ENCODE measurements around the gene OLAH.

DNA sequence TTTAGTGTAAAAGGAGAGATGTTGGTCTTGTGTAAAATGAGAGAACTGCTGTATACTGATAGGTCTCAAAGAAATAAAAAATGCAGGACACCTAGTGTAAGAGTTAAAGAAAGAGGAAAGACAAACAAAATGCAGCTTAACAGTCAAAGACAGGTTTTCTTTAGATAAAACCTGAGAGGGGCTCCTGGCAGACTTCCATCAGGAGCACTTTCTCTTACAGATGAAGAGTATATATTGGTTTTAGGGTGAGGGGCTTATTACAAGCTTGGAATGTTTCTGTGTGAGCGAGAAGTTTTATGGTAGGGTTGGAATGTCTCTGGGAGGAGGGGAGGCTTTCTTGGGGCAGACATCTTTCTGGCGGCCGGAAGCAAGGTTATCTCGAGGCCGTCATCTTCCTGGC lies 28.6 kb downstream of the OLAH start:
- TF ChIP-seq, protein P1, sequence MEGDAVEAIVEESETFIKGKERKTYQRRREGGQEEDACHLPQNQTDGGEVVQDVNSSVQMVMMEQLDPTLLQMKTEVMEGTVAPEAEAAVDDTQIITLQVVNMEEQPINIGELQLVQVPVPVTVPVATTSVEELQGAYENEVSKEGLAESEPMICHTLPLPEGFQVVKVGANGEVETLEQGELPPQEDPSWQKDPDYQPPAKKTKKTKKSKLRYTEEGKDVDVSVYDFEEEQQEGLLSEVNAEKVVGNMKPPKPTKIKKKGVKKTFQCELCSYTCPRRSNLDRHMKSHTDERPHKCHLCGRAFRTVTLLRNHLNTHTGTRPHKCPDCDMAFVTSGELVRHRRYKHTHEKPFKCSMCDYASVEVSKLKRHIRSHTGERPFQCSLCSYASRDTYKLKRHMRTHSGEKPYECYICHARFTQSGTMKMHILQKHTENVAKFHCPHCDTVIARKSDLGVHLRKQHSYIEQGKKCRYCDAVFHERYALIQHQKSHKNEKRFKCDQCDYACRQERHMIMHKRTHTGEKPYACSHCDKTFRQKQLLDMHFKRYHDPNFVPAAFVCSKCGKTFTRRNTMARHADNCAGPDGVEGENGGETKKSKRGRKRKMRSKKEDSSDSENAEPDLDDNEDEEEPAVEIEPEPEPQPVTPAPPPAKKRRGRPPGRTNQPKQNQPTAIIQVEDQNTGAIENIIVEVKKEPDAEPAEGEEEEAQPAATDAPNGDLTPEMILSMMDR (IDR thresholded peaks at IDR 0.05; ENCODE audit: low read depth, low read length) = no peak
- TF ChIP-seq POLR2A (IDR thresholded peaks at IDR 0.05; ENCODE audit: extremely low read depth, insufficient read length) = no peak

All from NB4 (cell line).